ENCODE measurements around the gene ACP5.
"Not testable (repeated sequence)": the region's sequence is repeated elsewhere in the genome, so short reads cannot be mapped to it uniquely, and the experiment has no call there.

Gene ACP5

DNA sequence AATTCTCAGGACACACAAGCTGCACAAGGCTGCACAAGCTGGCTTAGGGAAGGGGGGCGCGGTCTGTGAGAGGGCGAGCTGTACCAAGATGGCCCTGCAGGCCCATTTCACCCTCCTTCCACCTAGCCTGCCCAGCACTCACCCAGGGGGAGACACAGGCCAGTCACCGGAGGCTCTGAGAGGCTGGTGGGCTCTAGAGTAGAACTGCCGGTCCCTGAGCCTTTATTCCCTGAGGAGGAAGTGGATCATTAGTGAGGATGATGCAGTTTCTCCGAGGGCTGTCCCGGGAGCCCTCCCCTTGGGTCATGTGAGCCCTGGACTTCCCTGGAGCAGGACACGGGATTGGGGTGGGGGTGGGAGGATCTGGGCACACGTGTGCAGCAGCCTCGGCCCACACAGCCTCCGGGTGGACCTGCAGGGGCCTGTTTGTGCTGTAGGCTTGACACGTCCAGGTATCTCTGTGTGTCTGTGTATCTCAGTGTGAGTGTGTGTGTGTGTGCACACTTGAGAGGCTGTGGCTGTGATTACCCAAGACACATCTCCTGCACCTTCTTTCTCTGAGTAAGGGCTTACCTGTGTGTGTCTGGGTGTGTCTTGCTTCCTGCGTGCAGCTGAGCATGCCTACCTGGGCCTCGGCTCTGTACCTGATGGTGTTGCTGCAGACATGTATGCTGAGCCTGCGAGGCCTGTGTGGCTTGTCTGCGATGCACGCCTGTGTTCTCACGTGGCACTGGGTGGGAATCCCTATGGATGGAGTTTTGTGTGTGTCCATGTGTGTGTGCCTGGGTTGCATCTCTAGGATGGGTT is at the start of gene ACP5:
TSS of gene ACP5 (minus strand) at position 195 of the 807 bp plus-strand sequence. CDS start 328 bp downstream, outside the sequence.
- in situ Hi-C loops (cut with MboI; ENCODE audit: low pct_unique_long_range_greater_than_20kb, low sequenced_read_pairs, unreplicated experiment): no loop called here
- TF ChIP-seq, protein P1, sequence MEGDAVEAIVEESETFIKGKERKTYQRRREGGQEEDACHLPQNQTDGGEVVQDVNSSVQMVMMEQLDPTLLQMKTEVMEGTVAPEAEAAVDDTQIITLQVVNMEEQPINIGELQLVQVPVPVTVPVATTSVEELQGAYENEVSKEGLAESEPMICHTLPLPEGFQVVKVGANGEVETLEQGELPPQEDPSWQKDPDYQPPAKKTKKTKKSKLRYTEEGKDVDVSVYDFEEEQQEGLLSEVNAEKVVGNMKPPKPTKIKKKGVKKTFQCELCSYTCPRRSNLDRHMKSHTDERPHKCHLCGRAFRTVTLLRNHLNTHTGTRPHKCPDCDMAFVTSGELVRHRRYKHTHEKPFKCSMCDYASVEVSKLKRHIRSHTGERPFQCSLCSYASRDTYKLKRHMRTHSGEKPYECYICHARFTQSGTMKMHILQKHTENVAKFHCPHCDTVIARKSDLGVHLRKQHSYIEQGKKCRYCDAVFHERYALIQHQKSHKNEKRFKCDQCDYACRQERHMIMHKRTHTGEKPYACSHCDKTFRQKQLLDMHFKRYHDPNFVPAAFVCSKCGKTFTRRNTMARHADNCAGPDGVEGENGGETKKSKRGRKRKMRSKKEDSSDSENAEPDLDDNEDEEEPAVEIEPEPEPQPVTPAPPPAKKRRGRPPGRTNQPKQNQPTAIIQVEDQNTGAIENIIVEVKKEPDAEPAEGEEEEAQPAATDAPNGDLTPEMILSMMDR (IDR thresholded peaks at IDR 0.05; ENCODE audit: extremely low read depth, insufficient read depth, missing control alignments): no peak
- DNase-seq (ENCODE audit: low spot score): no peak

DNA sequence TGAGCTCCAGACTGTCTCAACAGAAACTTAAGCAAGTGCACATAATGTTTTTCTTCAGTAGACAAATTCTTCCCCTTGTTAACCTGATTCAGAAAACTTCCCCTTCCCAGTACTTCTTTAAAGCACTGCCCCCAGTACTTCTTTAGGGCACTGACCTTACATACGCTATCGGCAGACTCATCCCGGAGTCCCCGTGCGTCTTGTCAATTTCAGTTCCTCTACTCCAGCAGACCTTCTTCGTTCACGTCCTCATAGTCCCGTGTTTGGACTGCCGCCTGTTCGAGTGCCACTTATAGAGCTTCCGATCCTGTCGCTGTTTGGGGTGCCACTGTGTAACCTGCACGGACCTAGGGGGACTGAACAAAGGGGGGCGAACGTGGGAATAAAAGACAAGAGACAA is 48.8 kb upstream of the ACP5 start:
- in situ Hi-C loops (cut with MboI; ENCODE audit: low pct_unique_long_range_greater_than_20kb, low sequenced_read_pairs, unreplicated experiment): no loop called here
- DNase-seq (ENCODE audit: low spot score): no peak
- TF ChIP-seq, protein P1 (IDR thresholded peaks at IDR 0.05; ENCODE audit: extremely low read depth, insufficient read depth, missing control alignments): no peak

DNA sequence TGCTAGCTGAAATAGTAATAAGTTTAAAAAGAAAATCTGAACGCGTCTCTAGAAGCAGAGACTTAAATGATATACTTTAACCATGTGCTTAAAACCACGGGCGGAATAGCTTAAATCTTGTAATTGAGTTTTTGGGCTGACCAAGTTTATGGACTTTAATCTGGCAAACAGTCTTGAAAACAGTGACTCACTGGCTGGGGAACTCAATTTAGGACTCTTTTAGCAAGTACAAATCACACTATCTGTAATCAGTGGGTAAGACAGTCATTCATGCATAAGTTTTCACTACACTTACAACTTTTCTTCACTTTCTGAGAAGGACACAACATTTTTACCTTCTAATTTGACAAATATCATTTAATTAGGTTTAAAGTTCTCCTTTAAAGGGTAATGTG is 46.6 kb upstream of the ACP5 start:
- DNase-seq (ENCODE audit: low spot score): no peak
- in situ Hi-C loops (cut with MboI; ENCODE audit: low pct_unique_long_range_greater_than_20kb, low sequenced_read_pairs, unreplicated experiment): no loop called here
- TF ChIP-seq, protein P1 (IDR thresholded peaks at IDR 0.05; ENCODE audit: extremely low read depth, insufficient read depth, missing control alignments): no peak

DNA sequence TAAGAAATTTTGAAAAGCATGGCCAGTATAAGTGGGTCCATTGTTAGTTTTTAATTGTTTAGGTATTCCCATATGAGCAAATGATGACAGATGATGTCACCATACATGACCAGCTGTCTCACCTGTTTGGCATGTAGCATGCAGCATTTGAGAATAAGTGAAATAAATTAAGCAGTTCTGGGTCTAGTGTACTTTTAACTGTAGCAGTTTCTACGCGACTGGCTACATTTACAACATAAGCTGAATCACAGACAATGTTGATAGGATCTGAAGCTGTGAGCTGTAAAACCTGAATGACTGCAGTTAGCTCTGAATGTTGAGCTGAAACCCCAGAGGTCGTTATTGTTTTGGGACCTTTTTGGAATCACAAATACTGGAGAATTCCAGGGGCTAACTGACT is 45.0 kb upstream of the ACP5 start:
- in situ Hi-C loops (cut with MboI; ENCODE audit: low pct_unique_long_range_greater_than_20kb, low sequenced_read_pairs, unreplicated experiment); DNase-seq (ENCODE audit: low spot score): not testable (repeated sequence)

DNA sequence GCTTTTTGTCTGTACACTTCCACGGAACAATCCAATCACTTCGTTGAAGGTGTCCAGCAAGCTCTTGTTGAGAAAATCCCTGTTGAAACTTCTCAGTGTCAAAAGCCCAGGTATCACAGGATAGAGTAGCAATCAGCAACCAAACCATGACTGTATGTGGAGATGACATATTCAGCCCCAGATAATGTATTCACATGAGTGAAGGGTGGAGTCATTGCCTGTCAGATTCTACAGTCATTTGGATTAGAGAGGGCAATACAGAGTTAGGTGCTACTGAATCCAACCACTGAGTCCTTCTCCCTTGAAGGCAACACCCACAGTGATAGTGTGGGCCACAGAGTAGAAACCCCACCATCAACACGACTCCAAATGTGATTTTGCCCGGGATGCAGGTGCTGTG is 43.1 kb upstream of the ACP5 start:
- TF ChIP-seq, protein P1 (IDR thresholded peaks at IDR 0.05; ENCODE audit: extremely low read depth, insufficient read depth, missing control alignments): no peak
- no peak for DNase-seq (ENCODE audit: low spot score)
- in situ Hi-C loops (cut with MboI; ENCODE audit: low pct_unique_long_range_greater_than_20kb, low sequenced_read_pairs, unreplicated experiment): no loop called here

DNA sequence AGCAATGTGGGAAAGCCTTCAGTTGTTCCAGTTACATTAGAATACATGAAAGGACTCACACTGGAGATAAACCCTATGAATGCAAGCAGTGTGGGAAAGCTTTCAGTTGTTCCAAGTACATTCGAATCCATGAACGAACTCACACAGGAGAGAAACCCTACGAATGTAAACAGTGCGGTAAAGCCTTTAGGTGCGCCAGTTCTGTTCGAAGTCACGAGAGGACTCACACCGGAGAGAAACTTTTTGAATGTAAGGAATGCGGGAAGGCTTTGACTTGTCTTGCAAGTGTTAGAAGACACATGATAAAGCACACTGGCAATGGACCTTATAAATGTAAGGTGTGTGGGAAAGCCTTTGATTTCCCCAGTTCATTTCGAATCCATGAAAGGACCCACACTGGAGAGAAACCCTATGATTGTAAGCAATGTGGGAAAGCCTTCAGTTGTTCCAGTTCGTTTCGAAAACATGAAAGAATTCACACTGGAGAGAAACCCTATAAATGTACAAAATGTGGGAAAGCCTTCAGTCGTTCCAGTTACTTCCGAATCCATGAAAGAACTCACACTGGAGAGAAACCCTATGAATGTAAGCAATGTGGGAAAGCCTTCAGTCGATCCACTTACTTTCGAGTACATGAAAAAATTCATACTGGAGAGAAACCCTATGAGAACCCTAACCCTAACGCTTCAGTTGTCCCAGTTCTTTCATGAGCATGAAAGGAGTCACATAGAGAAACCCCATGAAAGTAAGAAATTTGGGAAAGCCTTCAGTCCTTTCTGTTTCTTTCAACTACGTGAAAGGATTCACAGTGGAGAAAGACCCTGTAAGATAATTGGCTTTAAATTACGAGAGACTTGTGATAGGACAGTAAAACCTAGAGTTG is 40.0 kb upstream of the ACP5 start:
- TF ChIP-seq, protein P1 (IDR thresholded peaks at IDR 0.05; ENCODE audit: extremely low read depth, insufficient read depth, missing control alignments): no peak
- in situ Hi-C loops (cut with MboI; ENCODE audit: low pct_unique_long_range_greater_than_20kb, low sequenced_read_pairs, unreplicated experiment): no loop called here
- DNase-seq (ENCODE audit: low spot score): no peak
